AG08396 (cell line): ENCODE results near the gene TMEM161B.
"Not testable (repeated sequence)": the region's sequence is repeated elsewhere in the genome, so short reads cannot be mapped to it uniquely, and the experiment has no call there.

ENCODE experiments used
- DNase-seq: peaks from one replicate; pipeline ENCODE4 v3.0.0; 2012; ENCODE audit warnings: low spot score, mixed read lengths

The TMEM161B gene

DNA sequence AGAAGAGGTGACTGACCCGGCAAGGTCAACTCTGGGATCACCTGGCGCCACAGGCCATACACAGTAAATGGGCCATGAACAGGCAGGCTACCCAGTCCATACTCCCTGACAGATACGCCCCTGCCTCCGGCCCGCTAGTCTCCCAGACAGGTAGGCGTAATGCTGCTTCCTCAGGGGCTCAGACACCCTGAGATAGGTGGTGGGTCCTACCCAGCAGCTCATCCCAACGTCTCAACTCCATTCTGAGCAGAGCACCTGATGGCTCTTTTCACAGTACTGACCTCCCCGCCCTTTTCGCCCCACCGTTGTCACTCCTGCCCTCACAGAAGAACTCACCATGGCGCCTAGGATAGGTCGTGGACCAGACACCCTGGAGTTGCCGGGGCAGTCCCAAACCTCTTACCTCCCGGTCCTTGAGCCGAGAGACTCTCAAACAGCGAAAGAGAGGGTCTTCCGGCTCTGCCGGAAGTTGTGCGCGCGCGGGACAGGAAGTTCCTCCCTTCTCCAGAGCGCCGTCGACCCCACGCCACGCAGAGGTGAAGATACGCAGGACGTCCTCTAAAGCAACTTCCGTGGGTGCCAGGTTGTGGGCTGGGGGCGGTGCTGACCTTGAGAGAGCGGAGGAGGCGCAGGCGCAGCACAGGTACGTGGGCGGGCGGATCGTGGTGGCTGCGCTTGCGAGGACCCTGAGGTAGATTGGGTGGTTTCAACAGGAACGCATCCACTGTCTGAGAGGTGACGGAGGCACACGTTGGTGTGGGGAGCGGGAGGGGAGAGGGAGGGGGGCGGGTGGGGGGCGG, at the start of gene TMEM161B:
TSS of gene TMEM161B (minus strand) at position 461 of the 800 bp plus-strand sequence. CDS start at position 339, 122 bp downstream.
- DNase-seq: peak; percentile 82

DNA sequence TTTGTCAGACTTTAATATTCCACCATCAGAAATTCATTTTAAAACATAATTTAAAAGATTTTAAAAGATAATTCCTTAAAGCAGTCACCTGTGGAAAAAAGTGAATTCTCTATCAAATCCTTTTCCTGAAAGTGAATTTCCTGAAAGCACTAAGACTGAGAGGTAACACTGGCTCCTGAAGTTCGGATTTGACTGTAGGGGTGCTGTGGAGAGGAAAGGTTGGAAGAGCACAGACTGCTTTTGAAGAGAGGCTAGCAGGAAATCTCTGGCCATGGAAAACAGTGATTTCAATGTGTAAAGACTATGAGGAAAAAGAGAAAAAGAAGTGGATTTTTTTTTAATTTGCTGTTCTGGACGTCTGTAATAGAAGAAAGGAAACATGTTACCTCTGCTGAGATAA, 35.7 kb upstream of the TMEM161B start:
- DNase-seq: no peak

DNA sequence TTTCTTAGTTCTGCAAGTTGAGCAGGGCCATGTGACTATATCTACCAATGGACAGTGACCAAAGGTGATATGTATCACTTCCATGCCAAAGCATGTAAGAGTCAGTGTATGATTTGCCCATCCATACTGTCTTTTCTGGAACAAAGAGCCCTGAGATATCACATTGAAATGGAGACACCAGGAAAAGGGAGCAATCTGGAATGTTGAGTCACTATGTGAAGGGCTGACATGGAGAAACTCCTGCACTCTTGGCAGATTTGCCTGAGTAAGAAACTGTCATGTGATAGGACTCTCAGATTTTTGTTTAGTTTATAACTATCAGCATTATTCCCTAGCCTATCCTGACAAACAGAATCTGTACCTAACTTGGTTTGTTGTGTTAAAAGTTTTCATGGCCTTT, 29.8 kb upstream of the TMEM161B start:
- peak; percentile 42 for DNase-seq

DNA sequence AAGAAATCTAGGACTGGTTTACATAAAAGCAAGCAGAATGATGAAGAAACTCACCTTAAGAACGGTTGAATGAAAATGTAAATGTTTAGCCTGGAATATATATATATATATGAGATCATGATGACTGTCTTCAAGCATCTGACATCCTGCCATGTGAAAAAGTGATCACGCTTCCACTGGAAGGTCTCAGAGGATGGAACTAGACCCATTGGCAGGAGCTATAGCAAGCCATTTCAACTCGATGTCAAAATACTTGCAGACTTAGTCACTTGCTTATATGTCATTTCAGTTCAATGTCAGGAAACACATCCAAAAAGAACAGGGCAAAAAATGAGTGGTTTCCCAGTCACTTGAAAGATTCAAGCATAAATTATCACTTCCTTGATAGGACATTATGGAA, 22.2 kb upstream of the TMEM161B start:
- DNase-seq: peak; percentile 4

DNA sequence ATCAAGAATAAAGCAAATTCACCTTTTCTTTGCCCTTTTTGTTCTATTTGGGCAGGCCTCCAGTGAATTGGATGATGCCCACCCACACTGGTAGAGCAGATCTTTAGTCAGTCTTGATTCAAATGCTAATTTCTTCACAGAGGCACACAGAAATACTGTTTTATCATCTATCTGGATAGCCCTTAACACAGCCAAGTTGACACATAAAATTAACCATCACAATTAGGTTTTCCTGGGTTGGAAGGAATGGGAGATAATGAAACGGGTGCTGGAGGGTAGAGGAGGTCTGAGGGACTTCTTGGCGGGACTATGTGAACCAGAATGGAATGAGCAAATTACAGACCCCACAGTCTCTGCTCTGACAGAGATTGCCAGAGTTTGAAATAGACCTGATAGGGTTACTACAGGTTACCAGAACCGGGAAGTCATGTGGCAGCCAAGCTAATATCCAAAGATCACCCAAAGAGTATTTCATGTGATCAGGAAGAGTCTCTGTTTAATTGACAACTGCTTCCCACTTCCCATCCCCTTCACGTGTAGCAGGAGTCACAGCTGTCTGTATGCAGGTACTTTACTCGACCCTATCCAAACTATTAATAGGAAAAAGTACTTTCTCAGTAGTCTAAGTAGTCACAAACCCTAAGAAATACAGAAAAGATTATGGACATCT, 20.0 kb upstream of the TMEM161B start:
- DNase-seq: no peak

DNA sequence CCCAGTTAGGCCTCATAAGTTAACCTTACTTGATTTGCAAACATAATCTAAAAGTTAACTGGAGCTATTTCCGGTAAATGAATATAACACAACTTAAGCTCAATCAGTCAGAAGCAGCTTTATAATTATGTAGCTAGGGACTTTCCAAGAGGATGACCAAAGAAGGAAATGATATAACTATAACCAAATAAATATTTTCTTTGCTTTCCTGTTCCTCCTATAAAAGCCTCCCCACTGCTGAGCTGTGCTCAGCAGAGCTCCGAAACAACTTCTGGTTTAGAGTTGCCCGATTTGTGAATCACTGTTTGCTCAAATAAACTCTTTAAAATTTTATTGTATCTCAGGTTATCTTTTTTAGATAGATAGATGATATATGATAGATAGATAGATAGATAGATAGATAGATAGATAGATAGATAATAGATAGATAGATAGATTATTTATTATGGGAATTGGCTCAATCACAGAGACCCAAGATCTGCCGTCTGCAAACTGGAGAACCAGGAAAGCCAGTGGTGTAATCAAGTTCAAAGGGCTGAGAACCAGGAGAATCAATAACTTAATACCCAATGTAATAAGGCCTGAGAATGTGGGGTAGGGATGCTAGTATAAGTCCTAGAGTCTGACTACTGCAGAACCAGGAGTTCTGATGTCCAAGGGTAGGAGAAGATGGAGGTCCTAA, 19.3 kb upstream of the TMEM161B start:
- no peak for DNase-seq

DNA sequence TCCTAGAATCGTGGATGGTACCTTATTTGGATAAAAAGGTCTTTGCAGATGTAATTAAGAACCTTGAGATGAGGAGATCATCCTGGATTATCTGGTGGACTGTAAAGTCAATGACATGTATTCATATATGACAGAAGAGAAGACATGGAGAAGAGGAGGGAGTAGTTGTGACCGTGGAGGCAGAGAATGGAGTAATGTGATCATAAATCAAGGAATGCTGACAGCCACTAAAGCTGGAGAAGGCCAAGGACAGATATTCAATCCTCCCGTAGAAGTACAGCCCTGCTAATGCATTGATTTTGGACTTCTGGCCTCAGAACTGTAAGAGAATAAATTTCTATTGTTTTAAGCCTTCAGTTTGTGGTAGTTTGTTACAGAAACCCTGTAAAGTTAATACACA, 18.7 kb upstream of the TMEM161B start:
- no peak for DNase-seq

DNA sequence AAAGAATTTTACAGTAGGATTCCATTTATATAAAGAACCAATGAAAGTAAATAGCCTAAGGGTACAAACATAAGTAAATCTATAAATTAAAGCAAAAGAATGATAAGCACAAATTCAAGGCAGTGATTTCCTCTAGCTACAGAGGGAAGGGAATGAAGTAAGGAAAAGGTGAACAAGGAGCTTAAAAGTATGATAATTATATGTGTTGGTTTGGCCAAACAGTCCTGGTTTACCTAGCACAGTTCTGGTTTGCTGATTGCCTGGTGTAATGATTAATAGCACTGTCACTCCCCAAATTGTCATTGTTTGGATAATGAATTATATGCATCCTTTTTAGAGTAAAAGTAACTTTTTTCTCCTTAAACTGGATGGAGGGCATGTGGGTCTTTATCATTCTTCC, 15.0 kb upstream of the TMEM161B start:
- no peak for DNase-seq

DNA sequence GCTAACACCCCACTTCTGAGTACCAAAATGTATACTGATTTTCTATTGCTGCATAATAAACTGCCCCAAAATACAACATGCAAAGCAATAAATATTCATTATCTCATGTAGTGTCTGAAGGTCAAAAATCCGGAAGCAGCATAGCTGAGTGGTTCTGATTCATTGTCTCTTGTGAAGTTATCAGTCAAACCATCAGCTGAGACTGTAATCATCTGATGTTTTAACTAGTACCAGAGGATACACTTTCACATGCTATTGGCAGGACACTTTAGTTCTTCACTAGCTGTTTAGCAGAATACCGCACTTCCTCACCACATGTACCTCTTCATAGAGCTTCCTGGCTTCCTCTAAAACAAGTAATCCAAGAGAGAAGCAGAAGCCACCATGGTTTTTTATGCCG, 12.7 kb upstream of the TMEM161B start:
- DNase-seq: no peak

DNA sequence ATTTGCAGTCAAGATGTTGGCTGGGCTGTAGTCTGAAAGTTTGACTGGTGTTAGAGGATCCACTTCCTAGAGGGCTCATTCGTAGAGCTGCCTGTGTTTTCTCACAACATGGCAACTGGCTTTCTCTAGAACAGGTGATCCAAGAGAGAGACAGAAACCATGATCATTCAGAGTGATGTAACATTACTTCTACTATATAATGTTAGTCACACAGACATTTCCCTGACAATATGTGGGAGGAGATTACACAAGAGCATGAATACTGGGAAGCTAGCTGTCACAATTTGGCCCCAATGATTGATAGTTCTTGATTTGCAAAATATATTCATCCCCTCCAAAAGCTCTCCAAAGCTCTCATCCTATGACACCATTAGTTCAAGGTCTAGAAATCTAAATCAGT, 10.9 kb upstream of the TMEM161B start:
- DNase-seq: no peak

DNA sequence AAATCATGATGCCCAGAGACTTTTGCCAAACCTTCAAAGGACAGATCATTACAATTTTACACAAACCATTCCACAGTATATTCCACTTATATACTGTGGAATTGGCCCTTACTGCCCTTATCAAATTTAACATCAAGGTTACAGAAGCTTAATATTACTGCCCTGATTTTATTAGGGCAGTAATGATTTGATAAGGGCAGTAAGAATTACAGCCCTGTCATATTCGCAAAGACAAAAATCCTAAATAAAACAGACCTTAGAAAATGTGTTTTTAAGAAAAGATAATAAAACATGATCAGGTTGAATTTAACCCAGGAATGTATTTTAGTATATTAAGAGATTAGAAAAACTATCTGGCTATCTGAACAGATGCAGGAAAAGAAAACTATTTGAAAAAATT, 7.7 kb upstream of the TMEM161B start:
- no peak for DNase-seq

DNA sequence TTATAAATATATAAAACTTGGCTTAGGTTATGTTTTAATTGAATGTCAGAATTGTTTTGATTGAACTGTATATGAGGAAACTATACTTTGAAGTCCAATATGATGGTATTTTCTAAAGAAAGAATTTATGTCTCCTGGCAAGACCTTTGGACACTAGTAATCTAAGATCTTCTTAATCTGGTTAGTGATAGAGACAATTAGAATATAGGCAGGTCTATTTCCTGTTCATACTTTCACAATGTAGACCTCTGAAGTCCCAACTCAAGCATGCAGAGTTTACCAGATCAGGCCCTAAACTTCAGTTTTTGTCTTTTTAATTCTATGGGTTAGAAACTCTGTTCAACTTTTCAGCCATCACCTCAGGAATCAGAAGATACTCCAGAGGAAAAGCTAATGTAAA, 6.9 kb upstream of the TMEM161B start:
- no peak for DNase-seq

DNA sequence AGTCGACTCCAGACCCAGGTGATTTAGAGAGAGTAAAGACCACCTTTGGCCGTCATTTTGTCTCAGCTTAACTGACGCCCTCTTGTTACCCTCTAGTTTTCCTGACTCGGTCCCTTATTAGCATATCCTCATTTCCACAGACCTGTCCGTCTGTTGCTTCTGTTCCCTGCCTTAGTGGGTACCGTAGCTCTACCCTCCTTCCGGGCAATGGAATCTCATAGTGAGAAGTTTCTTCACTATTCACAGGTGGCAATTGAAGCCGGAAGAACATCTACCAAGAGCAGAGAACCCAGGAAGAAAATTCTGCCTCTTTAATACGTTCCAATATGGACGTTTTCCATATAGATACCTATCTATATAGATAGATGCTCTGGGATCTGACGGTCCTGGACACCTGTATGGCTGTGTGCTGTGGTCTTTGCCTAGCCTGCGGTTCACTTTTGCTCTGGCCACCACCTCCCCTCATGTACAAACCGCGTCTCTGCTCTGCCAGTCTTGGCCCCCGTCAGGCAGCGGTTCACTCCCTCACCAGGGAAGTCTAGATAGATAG, 652 bp upstream of the TMEM161B start:
- DNase-seq: peak; percentile 17

DNA sequence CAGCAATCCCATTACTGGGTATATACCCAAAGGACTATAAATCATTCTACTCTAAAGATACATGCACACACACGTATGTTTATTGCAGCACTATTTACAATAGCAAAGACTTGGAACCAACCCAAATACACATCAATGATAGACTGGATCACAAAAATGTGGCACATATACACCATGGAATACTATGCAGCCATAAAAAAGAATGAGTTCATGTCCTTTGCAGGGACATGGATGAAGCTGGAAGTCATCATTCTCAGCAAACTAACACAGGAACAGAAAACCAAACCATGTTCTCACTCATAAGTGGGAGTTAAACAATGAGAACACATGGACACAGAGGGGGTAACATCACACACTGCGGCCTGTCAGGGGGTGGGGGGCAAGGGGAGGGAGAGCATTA, 4.1 kb downstream of the TMEM161B start:
- DNase-seq: not testable (repeated sequence)

DNA sequence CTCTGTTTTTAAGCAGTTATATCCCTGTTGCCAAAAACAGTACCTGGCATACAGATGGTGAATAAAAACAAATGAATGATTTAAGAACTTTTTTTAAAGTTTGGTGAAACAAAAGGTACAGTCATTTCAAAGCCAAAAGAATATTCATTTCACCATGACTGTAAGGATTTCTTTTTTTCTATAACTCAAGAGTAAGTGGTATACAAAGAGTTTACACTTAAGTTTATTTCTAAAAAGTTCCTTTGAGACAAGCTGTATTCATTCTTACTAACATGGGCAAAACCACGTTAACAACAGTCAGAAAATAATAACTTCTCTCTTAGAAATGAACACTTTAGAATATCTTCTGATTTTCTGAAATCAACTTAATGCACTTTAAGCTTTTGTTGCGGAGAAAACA, 5.3 kb downstream of the TMEM161B start:
- no peak for DNase-seq

DNA sequence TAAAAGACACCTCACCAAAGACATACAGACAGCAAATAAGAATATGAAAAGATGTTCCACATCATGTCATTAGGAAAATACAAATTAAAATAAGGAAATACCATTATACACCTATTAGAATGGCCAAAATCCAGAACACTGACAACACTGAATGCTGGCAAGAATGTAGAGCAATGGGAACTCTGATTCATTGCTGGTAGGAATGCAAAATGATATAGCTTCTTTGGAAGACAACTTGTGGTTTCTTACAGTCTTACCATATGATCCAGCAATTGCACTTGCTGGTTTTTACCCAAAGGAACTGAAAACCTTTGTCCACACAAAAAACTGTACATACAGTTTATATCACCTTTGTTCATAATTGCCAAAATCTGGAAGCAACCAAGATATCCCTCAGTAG, 6.5 kb downstream of the TMEM161B start:
- peak; percentile 3 for DNase-seq

DNA sequence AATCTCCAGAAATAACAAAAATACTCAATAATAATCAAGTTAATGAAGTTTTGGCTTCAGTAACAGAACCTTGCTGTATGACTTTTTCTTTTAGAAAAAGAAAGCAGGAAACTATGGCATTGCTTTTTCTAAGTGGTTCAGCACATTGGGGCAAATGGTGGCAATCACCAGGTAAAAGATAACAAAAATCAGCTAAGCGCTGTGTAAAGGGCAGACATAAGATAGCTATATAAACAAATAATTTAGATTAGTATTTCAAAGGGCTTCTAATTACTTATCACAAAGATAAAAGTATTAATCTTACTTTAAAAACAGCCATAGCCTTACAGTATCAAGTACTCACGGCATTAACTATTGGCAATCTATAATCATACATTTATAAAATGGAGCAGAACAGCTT, 10.0 kb downstream of the TMEM161B start:
- DNase-seq: no peak

DNA sequence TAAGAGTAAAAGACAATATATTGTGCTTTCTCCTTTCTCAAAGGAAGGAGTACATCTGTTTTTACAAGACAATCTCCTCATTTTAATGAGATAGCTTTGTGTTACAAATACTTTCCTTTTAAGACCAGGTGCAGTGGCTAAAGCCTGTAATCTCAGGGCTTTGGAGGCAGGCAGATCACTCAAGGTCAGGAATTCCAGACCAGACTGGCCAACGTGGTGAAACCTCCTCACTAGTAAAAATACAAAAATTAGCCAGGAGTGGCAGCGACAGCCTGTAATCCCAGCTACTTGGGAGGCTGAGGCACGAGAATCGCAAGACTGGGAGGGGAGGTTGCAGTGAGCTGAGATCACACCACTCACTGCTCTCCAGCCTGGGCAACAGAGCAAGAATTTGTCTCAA, 11.8 kb downstream of the TMEM161B start:
- no peak for DNase-seq

DNA sequence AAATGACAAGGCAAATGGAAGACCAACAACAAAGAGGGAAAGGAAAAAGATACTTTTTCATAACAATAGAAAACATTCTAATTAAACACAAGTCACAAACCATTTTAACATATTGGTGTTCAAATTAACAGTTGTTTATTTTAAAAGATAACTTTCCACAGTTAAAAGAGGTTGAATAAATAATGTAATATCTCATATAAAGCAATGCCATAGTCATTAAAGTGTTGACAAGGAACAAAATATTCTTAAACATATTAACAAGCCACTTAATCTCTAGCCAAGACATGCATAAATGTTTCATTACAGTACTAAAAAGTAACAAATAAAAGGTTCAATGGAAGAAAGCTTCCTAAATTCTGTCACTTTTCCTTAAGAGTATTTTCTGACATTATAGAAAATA, 12.6 kb downstream of the TMEM161B start:
- DNase-seq: no peak

DNA sequence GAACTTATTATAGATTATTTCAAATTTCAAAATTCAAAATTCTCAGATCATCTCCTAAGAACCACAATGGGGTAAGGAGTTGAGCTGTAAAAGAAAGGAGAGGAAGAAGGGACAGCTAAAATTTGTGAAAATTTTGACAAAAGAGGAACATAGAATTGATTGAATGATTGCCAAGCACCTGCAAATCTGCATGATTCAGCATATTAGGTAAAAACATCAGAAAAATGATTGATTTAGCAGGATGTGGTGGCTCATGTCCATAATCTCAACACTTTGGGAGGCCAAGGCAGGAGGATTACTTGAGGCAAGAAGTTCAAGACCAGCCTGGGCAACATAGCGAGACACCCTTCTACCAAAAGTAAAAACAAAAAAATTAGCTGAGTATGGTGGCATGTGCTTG, 14.3 kb downstream of the TMEM161B start:
- DNase-seq: no peak

DNA sequence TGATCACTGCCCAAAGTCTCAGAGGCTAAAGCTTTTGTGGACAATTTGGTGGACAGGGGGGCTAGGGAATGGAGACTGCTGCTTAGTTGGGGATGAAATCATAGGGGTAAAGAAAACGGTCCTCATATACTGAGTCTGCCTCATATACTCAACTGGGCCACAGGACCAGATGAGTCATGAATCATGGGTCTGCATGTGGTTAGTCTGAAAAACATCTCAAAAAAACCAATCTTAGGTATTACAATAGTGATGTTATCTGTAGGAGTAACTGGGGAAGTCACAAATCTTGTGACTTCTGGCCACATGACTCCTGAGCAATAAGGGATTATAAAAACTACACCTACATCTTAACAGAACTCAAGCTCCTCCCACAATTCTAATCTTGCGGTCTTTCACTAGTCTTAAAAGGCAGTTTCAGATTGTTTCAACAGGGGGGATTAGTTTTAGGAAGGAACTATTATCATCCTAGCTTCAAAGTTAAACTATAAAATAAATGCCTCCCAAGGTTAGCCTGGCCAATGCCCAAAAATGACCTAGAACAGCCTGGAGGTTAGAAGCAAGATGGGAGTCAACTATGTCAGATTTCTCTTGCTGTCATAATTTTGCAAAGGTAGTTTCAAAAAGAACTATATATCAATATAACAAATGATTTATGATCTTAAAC, 17.5 kb downstream of the TMEM161B start:
- DNase-seq: no peak

DNA sequence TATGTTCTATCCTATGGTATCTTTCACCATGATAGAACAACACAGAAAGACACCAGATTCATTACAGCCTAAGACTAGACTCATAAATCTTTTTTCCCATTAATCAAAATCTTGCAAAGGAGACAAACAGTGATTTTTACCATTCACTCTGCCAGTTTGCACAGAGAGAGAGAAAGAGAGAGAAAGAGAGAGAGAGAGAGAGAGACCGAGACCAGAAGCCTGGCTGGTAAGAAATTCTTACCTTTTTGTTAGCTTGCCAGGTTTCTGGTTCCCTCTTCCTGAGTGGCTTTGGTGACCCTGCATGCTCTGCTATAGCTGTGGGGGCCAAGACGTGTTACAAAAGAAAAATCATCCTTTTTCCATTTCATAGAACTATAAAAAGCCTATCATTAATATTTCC, 18.6 kb downstream of the TMEM161B start:
- DNase-seq: no peak
